B cell (primary cell): ENCODE data around the gene SLC5A10. TPM values are rescaled to one million over a fixed set of nuclear protein-coding genes. Genes with fewer than 3 reads are reported as not detected.

Source experiments
- ATAC-seq: fragments of 200-7000 bp; cut with Tn5 transposase; one replicate; pipeline ENCODE4 v1.10.0; 2021; ENCODE audit warnings: low read depth, mild to moderate bottlenecking, moderate number of reproducible peaks, moderate library complexity
- CTCF ChIA-PET: fragments of 350-600 bp; sonication (Branson Sonifier 250); formaldehyde crosslinking; loops from one replicate; lab custom pipeline; 2021; ENCODE audit warnings: antibody characterized with exemption, inconsistent platforms; lab: Charles Lee
- POLR2A ChIA-PET: fragments of 350-600 bp; sonication (Branson Sonifier 250); formaldehyde crosslinking; loops from one replicate; lab custom pipeline; 2021; ENCODE audit warnings: antibody characterized with exemption; lab: Charles Lee
- DNase-seq: peaks from one replicate; pipeline ENCODE4 v3.0.0; 2013
- H2AFZ ChIP-seq: 2 replicates; pipeline ENCODE4 v1.6.1; 2012; ENCODE audit warnings: mild to moderate bottlenecking, low read depth, low read length; ENCODE audit not compliant: insufficient read depth, poor library complexity, severe bottlenecking
- H3K27ac ChIP-seq, 2 donors: 1 replicate in 1 of 2; 2 replicates in 1 of 2; pipeline ENCODE4 v1.5.1; 2012 to 2013; ENCODE audit warnings: low read length in 2 of 2, mild to moderate bottlenecking in 2 of 2, moderate library complexity in 1 of 2
- H3K27me3 ChIP-seq, 4 experiments: fragments of 200-600 bp in 1 of 4; sonication (generic) in 1 of 4; replicated peaks in 1 of 4; 1 replicate in 2 of 4; 2 replicates in 2 of 4; pipeline versions ENCODE4 v1.6.1 to v1.7.0; 2013 to 2016; ENCODE audit warnings: low read length in 3 of 4, mild to moderate bottlenecking in 2 of 4, mixed read lengths in 1 of 4, moderate library complexity in 1 of 4; ENCODE audit not compliant: insufficient read depth in 4 of 4, control insufficient read depth in 3 of 4; ENCODE audit errors: control extremely low read depth in 1 of 4
- H3K36me3 ChIP-seq, 2 experiments: replicated peaks in 1 of 2; 1 replicate in 1 of 2; 2 replicates in 1 of 2; pipeline versions ENCODE4 v1.6.1 to v1.7.1; 2013; ENCODE audit warnings: low read length in 1 of 2; ENCODE audit not compliant: insufficient read depth in 2 of 2, control insufficient read depth in 1 of 2; ENCODE audit errors: control extremely low read depth in 1 of 2, extremely low read depth in 1 of 2
- H3K4me1 ChIP-seq, 2 donors: fragments of 200-600 bp in 1 of 2; sonication (generic) in 1 of 2; 1 replicate in 1 of 2; 2 replicates in 1 of 2; pipeline versions ENCODE4 v1.5.1 to v1.6.1; 2013 to 2017; ENCODE audit warnings: low read length in 2 of 2; ENCODE audit not compliant: control insufficient read depth in 2 of 2, insufficient read depth in 2 of 2
- H3K4me2 ChIP-seq: replicated peaks from 2 replicates; pipeline ENCODE3; 2012; ENCODE audit warnings: mild to moderate bottlenecking, low read depth, low read length; ENCODE audit not compliant: poor library complexity, severe bottlenecking
- H3K4me3 ChIP-seq, 5 experiments: fragments of 200-600 bp in 1 of 5; sonication (generic) in 1 of 5; 1 replicate in 3 of 5; 2 replicates in 2 of 5; pipeline versions ENCODE4 v1.5.1 to v1.7.0; 2011 to 2016; ENCODE audit warnings: low read length in 4 of 5, mild to moderate bottlenecking in 4 of 5, low read depth in 2 of 5, control low read depth in 1 of 5, moderate library complexity in 1 of 5; ENCODE audit not compliant: insufficient read depth in 1 of 5; ENCODE audit errors: control extremely low read depth in 1 of 5, extremely low read depth in 1 of 5
- H3K79me2 ChIP-seq: fragments of 200-600 bp; sonication (generic); one replicate; pipeline ENCODE4 v1.6.0; 2016; ENCODE audit warnings: low read length; ENCODE audit not compliant: control insufficient read depth, insufficient read depth
- H3K9ac ChIP-seq: fragments of 200-600 bp; sonication (generic); 2 replicates; pipeline ENCODE4 v1.6.1; 2017; ENCODE audit warnings: mild to moderate bottlenecking, low read length, moderate library complexity
- H3K9me3 ChIP-seq, 3 donors: one replicate each; pipeline versions ENCODE4 v1.6.1 to v1.7.1; 2013; ENCODE audit warnings: low read length in 2 of 3; ENCODE audit not compliant: control insufficient read depth in 2 of 3, insufficient read depth in 1 of 3; ENCODE audit errors: control extremely low read depth in 1 of 3
- H4K20me1 ChIP-seq: 2 replicates; pipeline ENCODE4 v1.6.0; 2012; ENCODE audit warnings: mild to moderate bottlenecking, low read length; ENCODE audit not compliant: insufficient read depth, control insufficient read depth, poor library complexity, severe bottlenecking
- H3K27ac Mint-ChIP-seq: one replicate; pipeline ENCODE4 v1.8.0; 2021; ENCODE audit warnings: mixed read lengths
- H3K27me3 Mint-ChIP-seq: one replicate; pipeline ENCODE4 v1.8.0; 2021; ENCODE audit warnings: mixed read lengths
- H3K4me1 Mint-ChIP-seq: one replicate; pipeline ENCODE4 v1.8.0; 2021; ENCODE audit warnings: mixed read lengths
- H3K4me3 Mint-ChIP-seq: one replicate; pipeline ENCODE4 v1.8.0; 2021; ENCODE audit warnings: mixed read lengths
- H3K9me3 Mint-ChIP-seq: one replicate; pipeline ENCODE4 v1.8.0; 2022; ENCODE audit warnings: mixed read lengths; ENCODE audit not compliant: insufficient read depth
- CTCF ChIP-seq: fragments of 200-600 bp; IDR thresholded peaks from one replicate; pipeline ENCODE4 v1.8.0; 2022; ENCODE audit warnings: antibody characterized with exemption, mild to moderate bottlenecking
- EZH2 ChIP-seq: IDR thresholded peaks from 2 replicates; pipeline ENCODE4 v1.6.1; 2012; ENCODE audit warnings: borderline replicate concordance, low read depth, mild to moderate bottlenecking, moderate library complexity, low read length; ENCODE audit not compliant: insufficient read depth, poor library complexity, severe bottlenecking
- WGBS: methylation state at CpG from one replicate; pipeline ENCODE4 v1.1.5; 2013; ENCODE audit warnings: missing lambda C conversion rate; ENCODE audit not compliant: insufficient coverage; 5-methylcytosine and 5-hydroxymethylcytosine counted together
- intact Hi-C: fragments of 100-400 bp; cut with micrococcal nuclease; formaldehyde crosslinking; loops from one replicate; pipeline ENCODE4 v1.10.0; 2022
- polyA plus RNA-seq: library from polyadenylated mRNA; depleted of rRNA; stranded (reverse); fragments of >200 nt; gene quantifications from 2 replicates; pipeline ENCODE4 v1.2.3, GENCODE V29; 2012
- total RNA-seq, 2 donors: library from RNA; stranded (reverse); fragments of 120-200 nt in 1 of 2; gene quantifications; 1 replicate in 1 of 2; 2 replicates in 1 of 2; pipeline versions ENCODE4 v1.2.3 to v1.2.4, GENCODE V29; 2013 to 2022

The SLC5A10 gene
- total and polyA plus RNA-seq, 2 donors (not counting 1 experiment from before 2014, with no cell fraction given): not detected

DNA sequence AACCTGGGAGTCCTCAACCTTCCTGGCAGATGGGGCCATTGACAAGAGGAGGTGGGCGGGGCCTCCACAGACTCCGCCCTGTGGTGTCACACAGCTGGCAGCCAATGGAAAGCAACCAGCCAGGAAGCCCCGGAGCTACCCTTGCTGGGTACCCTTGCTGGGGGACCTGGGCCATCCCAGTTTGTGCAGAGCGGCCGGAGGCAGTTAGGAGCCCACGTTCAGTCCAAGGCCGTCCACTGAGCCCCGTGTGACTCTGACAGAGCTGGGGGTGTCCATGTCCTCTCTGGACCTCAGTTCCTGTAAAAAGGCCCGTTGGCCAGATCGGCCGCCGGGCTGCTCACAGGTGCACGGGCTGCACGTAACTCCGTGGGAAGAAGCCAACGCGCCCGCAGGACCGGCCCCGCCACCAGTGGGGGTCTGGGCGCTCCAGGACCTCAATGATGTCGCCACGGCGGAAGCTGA is 69.7 kb downstream of the SLC5A10 start:
- TF ChIP-seq CTCF: no peak
- TF ChIP-seq EZH2: no peak
- Histone ChIP-seq H3K9me3 (peaks cover 0 to 4% (median 0%) of the 10 kb centered on the region in 3 donors), H3K36me3 (peaks cover 1 to 44% of the 10 kb centered on the region in 2 experiments), H3K27me3 (no peaks in the 10 kb centered on the region), H2AFZ (no peak overlapping the region), H3K79me2 (no peaks in the 10 kb centered on the region), H3K4me2 (no peak overlapping the region), H3K4me1 (no peaks in the 10 kb centered on the region), H3K4me3 (no peak overlapping the region), H4K20me1 (peaks cover 39% of the 10 kb centered on the region), H3K9ac (no peak overlapping the region), H3K27ac (no peak overlapping the region)
- ChIA-PET CTCF (interaction anchor here (1.6 kb wide), 1 partner anchor 60 kb away, joined by 3 read pairs; no protein-coding TSS in a partner anchor), POLR2A (interaction anchor here (0.6 to 1.1 kb wide), 2 partner anchors 32 to 54 kb away, joined by 3 to 4 read pairs; no protein-coding TSS in a partner anchor)
- intact Hi-C loops: no loop called here
- WGBS: 98% methylated on average over 21 of the region's 24 CpGs
- Mint-ChIP-seq H3K4me1 (peaks cover 25% of the 10 kb centered on the region), H3K27me3 (no peaks in the 10 kb centered on the region), H3K27ac (no peak overlapping the region), H3K9me3 (no peaks in the 10 kb centered on the region), H3K4me3 (no peak overlapping the region)
- ATAC-seq (peak; percentile 25), DNase-seq (peak; percentile 44)

DNA sequence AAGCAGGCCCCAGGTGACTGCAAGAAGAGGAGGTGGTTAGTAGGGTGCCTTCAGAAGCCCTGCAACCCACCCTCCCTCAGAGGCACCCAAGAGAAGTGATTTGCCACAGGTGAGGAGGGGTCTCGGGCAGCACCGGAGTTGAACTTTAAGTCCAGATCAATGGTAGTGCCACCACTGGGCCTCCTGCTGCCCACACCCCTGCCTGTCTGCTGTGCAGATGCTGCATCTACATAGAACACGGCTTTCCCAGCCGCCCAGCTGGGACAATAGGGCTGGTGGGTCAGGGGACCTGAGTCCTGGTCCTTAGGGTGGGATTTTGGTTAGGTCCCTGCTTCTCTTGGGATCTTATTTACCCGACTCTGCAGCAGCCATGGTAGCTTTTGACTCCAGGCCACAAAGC is 70.2 kb downstream of the SLC5A10 start:
- ChIA-PET POLR2A (interaction anchor here (0.6 to 1.1 kb wide), 2 partner anchors 33 to 54 kb away, joined by 3 to 4 read pairs; no protein-coding TSS in a partner anchor), CTCF (interaction anchor here (0.9 kb wide), 1 partner anchor 61 kb away, joined by 6 read pairs; no protein-coding TSS in a partner anchor)
- peaks cover 20% of the 10 kb centered on the region for H3K4me1 Mint-ChIP-seq
- ATAC-seq (no peak), DNase-seq (no peak)
- no peak for TF ChIP-seq EZH2
- no peak overlapping the region for H3K27ac ChIP-seq
- no peaks in the 10 kb centered on the region for H3K79me2 ChIP-seq
- H3K9me3 ChIP-seq: peaks cover 0 to 4% (median 0%) of the 10 kb centered on the region in 3 donors
- no peak overlapping the region for H3K4me2 ChIP-seq
- H3K36me3 ChIP-seq: peaks cover 1 to 44% of the 10 kb centered on the region in 2 experiments
- no peaks in the 10 kb centered on the region for H3K4me1 ChIP-seq
- 95% methylated on average over 4 of the region's 5 CpGs for WGBS
- intact Hi-C loops: no loop called here
- H3K27me3 Mint-ChIP-seq: no peaks in the 10 kb centered on the region
- no peak overlapping the region for H3K4me3 Mint-ChIP-seq
- no peak overlapping the region for H3K4me3 ChIP-seq
- no peak overlapping the region for H3K27ac Mint-ChIP-seq
- H3K27me3 ChIP-seq: no peaks in the 10 kb centered on the region
- no peaks in the 10 kb centered on the region for H3K9me3 Mint-ChIP-seq
- H3K9ac ChIP-seq: no peak overlapping the region
- no peak overlapping the region for H2AFZ ChIP-seq
- H4K20me1 ChIP-seq: peaks cover 39% of the 10 kb centered on the region
